GM20000 (cell line): ENCODE measurements around the gene RAB13.

Experiments
- DNase-seq: peaks from one replicate; pipeline ENCODE4 v3.0.0; 2012; ENCODE audit warnings: low spot score
- CTCF ChIP-seq: IDR thresholded peaks from 2 replicates; pipeline ENCODE4 v1.5.1; 2012; ENCODE audit warnings: mild to moderate bottlenecking, control low read depth; ENCODE audit errors: extremely low read depth, missing control alignments

RAB13 gene

DNA sequence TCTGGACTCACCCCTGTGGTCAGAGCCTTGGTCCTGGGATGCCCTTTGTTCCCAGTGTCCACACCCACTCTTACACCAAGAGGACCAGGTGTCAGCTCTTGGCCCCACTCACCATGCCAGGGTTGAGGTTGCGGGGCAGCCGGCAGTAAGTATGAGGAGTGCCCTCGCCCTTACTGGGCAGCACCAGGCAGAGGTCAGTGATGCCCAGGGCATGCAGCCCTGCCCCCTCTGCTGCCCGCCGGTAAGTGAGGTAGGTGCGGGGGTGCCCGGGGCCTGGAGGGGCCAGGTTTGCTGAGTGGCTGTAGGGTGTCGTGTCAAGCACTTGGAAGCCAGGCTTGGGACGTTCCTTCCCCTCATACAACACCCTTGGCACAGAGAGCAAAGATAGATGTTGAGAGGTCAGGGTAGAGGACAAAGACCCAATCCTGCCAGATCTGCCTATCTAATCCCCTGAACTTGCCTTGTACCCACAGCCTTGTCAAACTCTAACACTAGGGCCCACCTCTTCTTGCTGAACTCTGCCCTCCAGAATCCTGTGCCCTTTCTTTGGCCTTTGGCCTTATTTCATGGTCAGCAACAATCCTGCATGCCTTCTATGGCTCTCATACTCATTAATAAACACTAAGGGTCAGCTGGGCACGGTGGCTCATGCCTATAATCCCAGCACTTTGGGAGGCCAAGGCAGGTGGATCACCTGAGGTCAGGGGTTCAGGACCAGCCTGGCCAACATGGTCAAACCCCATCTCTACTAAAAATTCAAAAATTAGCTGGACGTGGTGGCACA is 43.2 kb downstream of the RAB13 start:
- no peak for DNase-seq
- TF ChIP-seq CTCF = no peak

GRCh38 chr1:153941826-153942725 is 44.1 kb downstream of the RAB13 start:
- no peak for TF ChIP-seq CTCF
- DNase-seq = no peak

DNA sequence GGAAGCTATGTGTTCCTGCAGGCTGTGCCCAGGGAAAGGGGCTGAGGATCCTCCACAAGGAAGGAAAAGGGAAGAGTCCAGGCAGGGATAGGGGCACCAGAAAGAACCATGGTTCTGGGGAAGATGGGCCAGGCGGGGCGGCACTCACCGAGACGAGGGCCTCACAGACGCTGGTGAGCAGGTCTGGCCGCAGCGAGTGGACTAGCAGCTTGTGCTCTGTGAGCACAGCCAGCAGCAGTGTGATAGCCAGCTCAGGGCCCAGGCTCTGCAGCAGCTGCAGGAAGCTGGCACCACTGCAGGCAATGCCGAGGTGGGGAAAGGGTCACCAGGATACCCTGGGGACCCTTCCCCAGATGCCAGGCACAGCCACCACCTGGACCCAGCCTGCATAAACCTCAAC is 45.4 kb downstream of the RAB13 start:
- no peak for TF ChIP-seq CTCF
- no peak for DNase-seq

GRCh38 chr1:153939476-153939875 is 46.7 kb downstream of the RAB13 start:
- no peak for DNase-seq
- no peak for TF ChIP-seq CTCF

- DNase-seq = no peak
- TF ChIP-seq CTCF = no peak
These were observed 47.1 kb downstream of the RAB13 start for GRCh38 chr1:153938996-153939395.

- TF ChIP-seq CTCF = no peak
- no peak for DNase-seq
These were observed 48.8 kb downstream of the RAB13 start for GRCh38 chr1:153937331-153937730.

DNA sequence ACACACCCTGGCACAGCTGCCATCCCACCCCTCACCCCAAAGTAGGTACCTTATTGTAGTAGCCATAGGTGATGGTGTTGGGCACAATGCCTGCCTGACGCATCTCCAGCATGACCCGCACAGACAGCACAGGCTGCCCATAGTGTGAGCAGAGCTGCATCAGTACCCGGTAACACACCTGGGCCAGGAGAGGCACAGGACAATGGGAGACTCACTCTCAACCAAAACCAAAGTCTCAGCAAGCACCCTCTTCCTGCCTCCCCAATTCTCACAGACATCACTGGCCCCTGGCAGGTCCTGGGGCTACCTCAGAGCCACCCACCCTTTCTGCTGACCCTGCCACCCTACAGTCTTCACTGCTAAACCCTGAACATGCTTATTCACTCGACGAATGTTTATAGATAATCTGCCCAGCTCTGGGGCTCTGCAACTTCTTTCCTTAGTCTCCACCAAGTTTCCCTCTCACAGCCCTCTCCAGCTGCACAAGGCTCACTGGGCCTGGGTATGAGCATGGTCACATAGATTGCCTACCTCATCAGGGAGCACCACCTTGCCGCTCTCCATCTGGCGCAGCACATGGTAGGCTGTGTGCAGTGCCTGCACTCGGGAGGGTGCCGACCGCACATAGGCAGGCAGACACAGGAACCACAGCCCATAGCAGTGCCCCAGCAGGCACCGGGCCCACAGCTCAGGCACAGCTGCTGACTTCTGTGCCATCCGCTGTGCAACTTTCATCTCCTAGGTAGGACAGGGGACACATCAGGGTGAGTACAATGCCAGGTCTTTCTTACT is 49.9 kb downstream of the RAB13 start:
- TF ChIP-seq CTCF = no peak
- no peak for DNase-seq
